HG03460 (cell line): Measurements from ENCODE around the gene KLC1.

Experiments
- ATAC-seq: cut with Tn5 transposase; IDR thresholded peaks from one replicate; pipeline ENCODE4 v1.9.1; 2021; ENCODE audit not compliant: unreplicated experiment

KLC1 gene

GRCh38 chr14:103656756-103657133, 27.7 kb downstream of the KLC1 start:
- no peak for ATAC-seq

GRCh38 chr14:103657471-103657870, 28.5 kb downstream of the KLC1 start:
- ATAC-seq: no peak

DNA sequence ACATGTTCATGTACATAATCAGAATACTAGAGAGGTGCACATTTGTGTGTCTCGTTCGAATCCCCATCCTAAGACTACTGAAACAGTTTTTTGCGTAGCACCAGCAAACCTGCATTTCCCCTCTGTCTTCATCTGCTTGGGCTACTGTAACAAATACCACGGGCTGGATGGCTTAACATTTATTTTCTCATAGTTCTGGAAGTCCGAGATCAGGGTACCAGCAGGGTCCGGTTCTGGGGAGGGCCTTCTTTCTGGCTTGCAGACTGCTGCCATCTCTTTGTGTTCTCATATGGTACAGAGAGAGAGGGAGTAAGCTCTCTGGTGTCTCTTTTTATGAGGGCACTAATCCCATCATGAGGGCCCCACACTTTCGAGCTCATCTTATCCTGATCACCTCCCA, 30.6 kb downstream of the KLC1 start:
- ATAC-seq: no peak

GRCh38 chr14:103662029-103662428, 33.0 kb downstream of the KLC1 start:
- no peak for ATAC-seq

DNA sequence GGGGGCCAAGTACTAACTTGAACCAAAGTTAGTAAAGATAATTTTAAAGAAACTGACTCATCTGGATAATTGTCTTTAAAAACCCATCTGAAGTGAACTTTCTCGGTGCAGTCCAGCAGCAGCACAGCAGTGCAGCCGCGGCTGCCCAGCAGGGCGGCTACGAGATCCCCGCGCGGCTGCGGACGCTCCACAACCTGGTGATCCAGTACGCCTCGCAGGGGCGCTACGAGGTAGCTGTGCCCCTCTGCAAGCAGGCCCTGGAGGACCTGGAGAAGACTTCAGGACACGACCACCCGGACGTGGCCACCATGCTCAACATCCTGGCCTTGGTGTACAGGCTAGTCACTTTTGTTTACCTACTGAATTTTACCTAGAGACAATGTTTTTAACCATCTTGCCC, 33.6 kb downstream of the KLC1 start:
- ATAC-seq: no peak

DNA sequence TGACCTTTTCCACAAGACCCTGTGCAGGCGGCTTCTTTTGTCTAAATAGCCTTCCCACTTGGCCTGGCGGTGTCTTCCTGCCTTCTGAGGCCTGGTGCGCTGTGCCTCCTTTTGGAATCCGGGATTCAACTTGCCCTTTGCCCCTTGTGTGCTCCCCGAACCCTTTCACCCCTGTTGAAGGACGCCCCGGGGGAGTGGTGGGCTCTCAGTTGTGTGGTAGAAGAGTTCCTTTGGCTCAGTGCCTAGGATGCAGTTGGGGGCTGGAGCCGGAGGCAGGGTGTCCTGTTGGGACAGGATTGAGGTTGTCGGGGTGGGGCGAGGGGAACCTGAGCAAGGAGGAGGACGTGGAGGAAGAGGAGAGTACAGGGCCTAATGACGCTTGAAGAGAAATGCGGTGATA, 34.5 kb downstream of the KLC1 start:
- no peak for ATAC-seq

- ATAC-seq: no peak
These were observed 38.7 kb downstream of the KLC1 start for GRCh38 chr14:103667671-103668070.

DNA sequence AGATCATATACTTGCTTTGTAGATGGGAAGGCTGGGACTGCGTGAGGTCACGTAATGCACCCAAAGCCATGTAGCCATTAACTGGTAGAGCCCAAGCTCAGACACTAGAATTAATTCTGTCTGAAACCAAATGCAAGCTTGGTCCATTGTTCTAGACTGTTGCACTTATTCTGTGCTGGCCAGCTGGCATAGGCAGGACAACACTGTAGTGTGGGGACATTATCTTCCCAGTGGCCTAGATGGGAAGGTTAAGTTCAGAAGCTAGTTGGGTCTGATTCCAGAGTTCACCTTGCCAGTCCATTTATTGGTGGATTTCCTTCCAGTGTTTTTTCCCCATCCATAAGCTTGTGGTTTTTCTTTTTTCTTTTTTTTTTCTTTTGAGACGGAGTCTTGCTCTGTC, 39.1 kb downstream of the KLC1 start:
- ATAC-seq: no peak

DNA sequence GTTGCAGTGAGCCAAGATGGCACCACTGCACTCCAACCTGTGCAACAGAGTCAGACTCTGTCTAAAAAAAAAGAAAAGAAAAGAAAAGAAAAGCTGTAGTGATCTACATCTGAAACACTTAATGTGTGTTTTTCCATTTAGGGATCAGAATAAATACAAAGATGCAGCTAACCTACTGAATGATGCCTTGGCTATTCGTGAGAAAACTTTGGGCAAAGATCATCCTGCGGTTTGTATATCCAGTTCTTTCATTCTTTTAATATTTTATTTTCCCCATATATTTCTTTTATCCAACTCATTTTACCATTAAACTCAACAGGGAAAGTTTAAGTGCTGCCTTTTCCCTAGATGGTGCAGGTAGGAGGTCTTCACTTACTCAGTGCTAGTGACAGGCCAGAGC, 40.4 kb downstream of the KLC1 start:
- ATAC-seq: no peak

DNA sequence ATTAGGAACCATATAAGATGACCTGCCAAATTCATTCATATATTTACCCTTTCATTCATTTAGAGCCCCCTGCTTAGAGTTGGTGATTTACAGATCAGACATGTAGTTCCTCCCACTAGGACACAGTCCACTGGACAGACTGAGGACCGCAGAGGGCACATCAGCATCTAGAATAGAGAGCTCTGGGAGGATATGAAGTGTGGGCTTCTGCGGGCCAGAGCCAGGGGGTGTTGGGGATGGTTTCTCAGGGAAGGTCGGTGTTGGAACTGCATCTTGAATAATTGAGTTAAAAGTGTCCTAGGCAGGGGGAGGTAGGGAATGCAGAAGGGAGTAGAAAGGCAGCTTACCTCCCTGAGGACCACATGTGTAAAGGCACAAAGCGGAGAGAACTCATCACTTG, 42.9 kb downstream of the KLC1 start:
- no peak for ATAC-seq

DNA sequence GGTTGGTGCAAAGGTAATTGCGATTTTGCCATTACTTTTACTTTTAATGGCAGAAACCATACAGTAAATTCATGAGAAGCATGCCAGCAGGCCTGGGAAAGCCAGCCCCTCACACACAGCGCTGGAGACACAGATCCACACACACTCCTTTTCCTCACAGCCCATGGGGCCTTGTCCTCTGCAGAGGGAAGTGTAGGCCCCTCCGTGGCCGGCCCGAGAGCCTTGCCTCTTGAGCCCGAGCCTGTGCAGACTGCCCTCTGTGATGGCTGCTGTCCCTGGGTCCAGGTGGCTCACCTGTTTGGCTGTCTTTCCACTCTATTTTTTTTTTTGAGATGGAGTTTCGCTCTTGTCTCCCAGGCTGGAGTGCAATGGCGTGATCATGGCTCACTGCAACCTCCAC, 46.9 kb downstream of the KLC1 start:
- no peak for ATAC-seq

GRCh38 chr14:103676881-103677675, 48.1 kb downstream of the KLC1 start:
- no peak for ATAC-seq

- ATAC-seq: peak; percentile 73
These were observed 50.3 kb downstream of the KLC1 start for GRCh38 chr14:103679351-103679750.

DNA sequence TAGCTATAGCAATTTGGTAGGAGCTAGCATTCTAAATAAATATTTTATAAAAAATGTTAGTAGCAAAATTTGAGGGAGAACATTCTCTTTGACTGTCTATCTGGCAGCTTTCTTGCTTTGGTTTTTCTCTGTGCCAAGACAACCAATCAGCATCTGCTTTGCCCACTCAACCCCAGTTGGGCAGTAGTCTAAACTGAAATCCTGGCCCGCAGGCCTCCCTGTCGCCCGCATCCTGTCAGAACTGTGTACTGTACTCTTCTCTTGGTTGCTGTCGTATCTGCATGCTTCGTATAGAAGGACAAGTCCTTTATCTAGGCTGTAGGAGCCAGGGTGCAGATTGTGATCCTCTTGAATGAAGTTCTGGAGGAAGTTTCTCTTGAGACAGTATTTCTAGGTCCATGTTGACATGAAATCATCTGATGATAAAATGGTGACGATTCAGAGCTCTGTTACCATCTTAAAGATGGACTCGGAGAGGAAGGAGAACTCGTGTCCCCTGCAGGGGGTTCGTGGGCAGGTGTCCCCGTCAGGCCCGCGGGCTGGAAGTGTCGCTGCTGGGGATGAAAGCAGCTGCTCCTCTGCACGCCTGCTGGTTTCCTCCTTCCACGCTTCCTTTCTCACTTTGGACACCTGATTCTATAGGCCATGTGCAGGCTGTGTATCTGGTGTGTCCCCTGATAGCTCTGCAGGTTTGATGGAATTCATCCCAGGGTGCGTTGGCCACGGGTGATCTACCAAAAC, 51.6 kb downstream of the KLC1 start:
- ATAC-seq: no peak

- no peak for ATAC-seq
These were observed 54.1 kb downstream of the KLC1 start for GRCh38 chr14:103683139-103683538.

DNA sequence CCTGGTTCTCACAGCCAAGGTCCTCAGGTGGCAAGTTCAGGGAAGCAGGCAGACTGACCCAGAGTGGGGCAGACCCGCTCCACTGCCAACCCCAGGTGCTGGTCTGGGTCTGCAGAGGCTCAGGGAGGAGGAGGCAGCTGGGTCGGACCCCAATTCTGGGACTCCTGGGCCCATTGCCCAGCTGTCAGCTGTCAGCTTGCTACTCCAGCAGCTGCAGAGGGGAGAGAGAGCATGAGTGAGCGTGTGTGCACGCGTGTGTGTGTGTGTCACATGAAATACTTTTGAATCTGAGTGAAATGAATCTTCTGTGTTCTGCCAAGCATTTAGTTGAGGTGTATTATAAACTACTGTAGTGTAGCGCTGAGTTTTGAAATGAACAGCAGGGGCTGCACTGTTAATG, 55.5 kb downstream of the KLC1 start:
- no peak for ATAC-seq

GRCh38 chr14:103684871-103685270, 55.9 kb downstream of the KLC1 start:
- no peak for ATAC-seq

- ATAC-seq: no peak
These were observed 56.5 kb downstream of the KLC1 start for GRCh38 chr14:103685276-103686211.

DNA sequence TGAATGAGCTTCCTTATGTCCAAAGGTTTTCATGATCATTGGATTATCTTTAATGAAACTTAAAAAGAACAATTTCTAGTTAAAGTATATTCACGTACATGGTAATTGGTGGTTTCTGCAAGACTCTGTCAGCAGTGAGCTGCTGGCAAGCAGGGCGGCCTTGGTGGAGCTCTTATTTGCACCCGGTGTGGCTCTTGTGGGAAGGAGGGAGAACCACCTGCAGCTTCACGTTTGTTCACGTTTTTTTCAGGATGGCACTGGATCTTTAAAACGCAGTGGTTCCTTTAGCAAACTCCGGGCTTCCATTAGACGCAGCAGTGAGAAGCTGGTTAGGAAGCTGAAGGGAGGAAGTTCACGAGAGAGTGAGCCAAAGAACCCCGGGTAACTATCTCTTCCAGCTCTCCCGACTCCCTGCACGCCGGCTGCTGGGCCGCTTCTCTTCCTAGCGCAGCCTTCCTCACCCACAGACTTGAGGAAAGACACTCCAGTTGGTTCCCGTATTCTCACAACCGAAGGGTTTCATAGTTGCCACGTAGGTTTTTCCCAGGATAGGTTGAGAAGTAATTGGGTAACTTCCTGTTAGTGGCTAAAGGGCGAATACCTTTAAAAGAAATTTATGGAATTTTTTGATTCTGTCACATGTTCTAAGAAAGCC, 57.9 kb downstream of the KLC1 start:
- no peak for ATAC-seq

- ATAC-seq: no peak
These were observed 58.7 kb downstream of the KLC1 start for GRCh38 chr14:103687712-103688111.

DNA sequence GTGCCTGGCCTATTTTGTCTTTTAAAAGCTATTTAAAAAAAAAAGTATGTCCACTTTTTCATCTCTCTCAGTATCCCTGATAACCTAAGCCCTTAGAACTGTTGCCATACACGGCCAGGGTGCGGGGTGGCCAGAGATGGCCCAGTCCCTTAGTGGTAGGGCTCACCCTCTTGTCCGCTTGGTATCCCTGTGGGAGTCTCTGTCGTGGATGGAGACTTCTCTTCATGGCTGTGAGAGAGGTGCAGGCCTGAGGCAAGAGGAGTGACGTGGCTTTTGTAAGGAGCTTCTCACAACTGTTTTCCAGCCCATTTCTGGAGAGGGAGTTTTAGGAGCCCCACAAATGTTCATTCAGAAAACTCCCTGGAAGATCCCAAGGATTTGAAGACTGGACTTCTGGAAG, 59.4 kb downstream of the KLC1 start:
- ATAC-seq: no peak
